DOHH2 (cell line): ENCODE results near the gene MGAT4B.
A peak's percentile ranks its signal among the peaks of the same experiment; 100 is the strongest.

Experiments
- H3F3A ChIP-seq: fragments of 200-600 bp; sonication (generic), shearing (Covaris generic); 2 replicates; pipeline ENCODE4 v1.6.0; 2016; ENCODE audit warnings: antibody characterized with exemption, mild to moderate bottlenecking; ENCODE audit not compliant: control insufficient read depth, insufficient read depth
- H3K27ac ChIP-seq: fragments of 200-600 bp; sonication (generic); 2 replicates; pipeline ENCODE4 v1.5.1; 2014; ENCODE audit warnings: low read depth, mild to moderate bottlenecking, low read length, moderate library complexity
- H3K27me3 ChIP-seq: fragments of 200-600 bp; sonication (generic); 2 replicates; pipeline ENCODE4 v1.6.1; 2014; ENCODE audit warnings: mild to moderate bottlenecking, low read length, mixed read lengths; ENCODE audit not compliant: control insufficient read depth
- H3K36me3 ChIP-seq: fragments of 200-600 bp; sonication (generic); 2 replicates; pipeline ENCODE4 v1.6.1; 2014; ENCODE audit warnings: mild to moderate bottlenecking, low read length, moderate library complexity, mixed read lengths; ENCODE audit not compliant: control insufficient read depth
- H3K4me1 ChIP-seq: fragments of 200-600 bp; sonication (generic); 2 replicates; pipeline ENCODE4 v1.6.1; 2014; ENCODE audit warnings: mild to moderate bottlenecking, low read length, mixed read lengths; ENCODE audit not compliant: control insufficient read depth
- H3K4me2 ChIP-seq: fragments of 200-600 bp; sonication (generic); 2 replicates; pipeline ENCODE4 v1.6.0; 2014; ENCODE audit warnings: mild to moderate bottlenecking, low read length, moderate library complexity
- H3K4me3 ChIP-seq: fragments of 200-600 bp; sonication (generic); 2 replicates; pipeline ENCODE4 v1.5.1; 2014; ENCODE audit warnings: mild to moderate bottlenecking, low read length, mixed read lengths
- H3K79me2 ChIP-seq: fragments of 200-600 bp; sonication (generic); 2 replicates; pipeline ENCODE4 v1.6.1; 2014; ENCODE audit warnings: mild to moderate bottlenecking, low read length, mixed read lengths; ENCODE audit not compliant: control insufficient read depth
- H3K9me2 ChIP-seq: fragments of 200-600 bp; sonication (generic); replicated peaks from 2 replicates; pipeline ENCODE4 v1.6.1; 2014; ENCODE audit warnings: mild to moderate bottlenecking, low read length, mixed read lengths; ENCODE audit not compliant: control insufficient read depth
- H3K9me3 ChIP-seq: fragments of 200-600 bp; sonication (generic); 2 replicates; pipeline ENCODE4 v1.6.1; 2014; ENCODE audit warnings: antibody characterized with exemption, low read length, mixed read lengths; ENCODE audit not compliant: control insufficient read depth, insufficient read depth
- H4K20me1 ChIP-seq: fragments of 200-600 bp; sonication (generic); 2 replicates; pipeline ENCODE4 v1.6.0; 2014; ENCODE audit warnings: low read depth, mild to moderate bottlenecking, antibody characterized with exemption, low read length, moderate library complexity; ENCODE audit not compliant: control insufficient read depth, insufficient read depth
- CTCF ChIP-seq: fragments of 200-600 bp; sonication (generic); IDR thresholded peaks from one replicate; pipeline ENCODE4 v1.5.1; 2014; ENCODE audit warnings: antibody characterized with exemption, mild to moderate bottlenecking, low read depth, low read length; ENCODE audit not compliant: poor library complexity, severe bottlenecking
- EZH2phosphoT487 ChIP-seq: fragments of 200-600 bp; sonication (generic); IDR thresholded peaks from 2 replicates; pipeline ENCODE4 v1.6.1; 2017; ENCODE audit warnings: borderline replicate concordance, mild to moderate bottlenecking, antibody characterized with exemption, low read length, moderate library complexity, mixed read lengths

Gene MGAT4B

GRCh38 chr5:179823937-179824744, 17.5 kb upstream of the MGAT4B start:
- TF ChIP-seq EZH2phosphoT487 (no peak), CTCF (no peak)
- Histone ChIP-seq H3K4me3 (no peak overlapping the region), H3K27ac (no peak overlapping the region), H3K27me3 (no peaks in the 10 kb centered on the region), H3K9me2 (no peaks in the 10 kb centered on the region), H3K4me1 (peaks cover 26% of the 10 kb centered on the region), H3K36me3 (peaks cover 61% of the 10 kb centered on the region), H3K4me2 (no peak overlapping the region), H4K20me1 (peaks cover 12% of the 10 kb centered on the region; the same call in 1 of the 2 replicates), H3K9me3 (no peaks in the 10 kb centered on the region), H3F3A (peaks cover 8% of the 10 kb centered on the region; the same call in 1 of the 2 replicates), H3K79me2 (peaks cover 27% of the 10 kb centered on the region)

GRCh38 chr5:179822444-179822990, 15.9 kb upstream of the MGAT4B start:
- Histone ChIP-seq H3K4me2 (peak overlapping the region; percentile 98), H3K36me3 (peaks cover 49% of the 10 kb centered on the region), H3K4me1 (peaks cover 37% of the 10 kb centered on the region), H3K27ac (no peak overlapping the region), H3K79me2 (peaks cover 27% of the 10 kb centered on the region), H4K20me1 (peaks cover 12% of the 10 kb centered on the region; the same call in 1 of the 2 replicates), H3F3A (peaks cover 8% of the 10 kb centered on the region; the same call in 1 of the 2 replicates), H3K4me3 (peak overlapping the region; percentile 75; the same call in 1 of the 2 replicates), H3K27me3 (no peaks in the 10 kb centered on the region), H3K9me3 (no peaks in the 10 kb centered on the region), H3K9me2 (no peaks in the 10 kb centered on the region)
- TF ChIP-seq EZH2phosphoT487 (no peak), CTCF (no peak)

- TF ChIP-seq EZH2phosphoT487 (no peak), CTCF (no peak)
- H3K27me3 ChIP-seq = no peaks in the 10 kb centered on the region
- H3K27ac ChIP-seq = no peak overlapping the region
- H3K9me3 ChIP-seq = no peaks in the 10 kb centered on the region
- no peaks in the 10 kb centered on the region for H3K9me2 ChIP-seq
- H3K79me2 ChIP-seq = peaks cover 27% of the 10 kb centered on the region
- H3F3A ChIP-seq = peaks cover 8% of the 10 kb centered on the region; the same call in 1 of the 2 replicates
- H3K4me2 ChIP-seq = peak overlapping the region; percentile 98
- H3K4me3 ChIP-seq = peak overlapping the region; percentile 75
- H4K20me1 ChIP-seq = peaks cover 12% of the 10 kb centered on the region; the same call in 1 of the 2 replicates
- peaks cover 46% of the 10 kb centered on the region for H3K36me3 ChIP-seq
- peaks cover 37% of the 10 kb centered on the region for H3K4me1 ChIP-seq
These were observed 15.4 kb upstream of the MGAT4B start for GRCh38 chr5:179822059-179822432.
